Measurements from ENCODE around the gene PLTP.
"Not testable (repeated sequence)": the region's sequence is repeated elsewhere in the genome, so short reads cannot be mapped to it uniquely, and the experiment has no call there.

Gene PLTP

DNA sequence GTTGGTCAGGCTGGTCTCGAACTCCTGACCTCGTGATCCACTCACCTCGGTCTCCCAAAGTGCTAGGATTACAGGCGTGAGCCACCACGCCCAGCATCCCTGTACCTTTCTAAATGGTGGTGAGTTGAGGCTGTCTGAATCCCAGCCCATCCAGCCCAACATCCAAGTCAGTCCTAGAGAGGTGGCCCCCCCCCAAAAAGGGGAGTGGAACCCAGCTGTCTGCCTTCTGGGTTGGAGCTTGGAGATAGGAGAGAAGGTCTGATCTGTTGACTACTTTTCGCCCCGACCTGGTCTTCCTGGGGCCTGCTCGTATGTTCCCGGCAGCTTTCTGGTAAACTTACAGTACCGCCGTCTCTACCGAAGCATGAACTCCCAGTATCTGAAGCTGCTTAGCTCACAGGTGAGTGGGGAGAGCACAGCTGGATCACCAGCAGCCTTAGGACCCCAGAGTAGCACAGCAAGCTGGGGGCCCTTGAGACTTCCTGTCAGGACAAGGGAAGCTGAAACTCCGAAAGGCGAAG is 15.3 kb downstream of the PLTP start:
- no peak for DNase-seq

DNA sequence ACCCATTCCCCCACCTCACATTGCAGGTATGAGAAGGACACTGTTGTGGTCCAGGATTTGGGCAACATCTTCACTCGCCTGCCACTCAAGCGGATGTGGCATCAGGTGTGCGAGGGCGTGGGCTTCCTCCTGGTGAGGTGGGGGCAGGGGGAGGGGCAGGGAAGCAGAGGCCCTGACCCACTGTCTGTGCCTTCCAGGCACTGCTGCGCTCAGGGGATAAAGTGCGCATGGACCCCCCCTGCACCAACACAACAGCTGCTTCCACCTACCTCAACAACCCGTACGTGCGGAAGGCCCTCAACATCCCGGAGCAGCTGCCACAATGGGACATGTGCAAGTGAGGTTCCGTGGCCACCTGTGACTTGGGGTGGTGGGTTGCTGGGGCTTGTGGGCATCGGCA is 17.2 kb downstream of the PLTP start:
- DNase-seq, result no peak

DNA sequence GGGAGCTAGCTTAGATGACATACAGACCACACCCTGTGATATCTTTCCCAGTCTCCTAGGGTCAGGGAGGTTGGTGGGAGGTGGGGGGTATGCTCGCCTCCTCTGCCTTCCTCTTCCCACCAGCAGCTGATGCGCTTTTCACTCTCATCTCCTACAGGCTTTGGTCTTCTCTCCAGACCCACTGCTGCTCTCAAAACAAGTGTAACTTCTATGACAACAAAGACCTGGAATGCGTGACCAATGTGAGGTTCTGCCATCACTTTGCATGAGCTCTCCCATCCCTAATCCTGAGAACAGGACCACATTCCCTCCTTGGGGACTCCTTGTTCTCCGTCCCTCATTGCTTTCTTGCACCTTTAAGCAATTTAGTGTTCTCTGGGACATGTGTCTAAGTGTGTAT is 18.1 kb downstream of the PLTP start:
- no peak for DNase-seq

DNA sequence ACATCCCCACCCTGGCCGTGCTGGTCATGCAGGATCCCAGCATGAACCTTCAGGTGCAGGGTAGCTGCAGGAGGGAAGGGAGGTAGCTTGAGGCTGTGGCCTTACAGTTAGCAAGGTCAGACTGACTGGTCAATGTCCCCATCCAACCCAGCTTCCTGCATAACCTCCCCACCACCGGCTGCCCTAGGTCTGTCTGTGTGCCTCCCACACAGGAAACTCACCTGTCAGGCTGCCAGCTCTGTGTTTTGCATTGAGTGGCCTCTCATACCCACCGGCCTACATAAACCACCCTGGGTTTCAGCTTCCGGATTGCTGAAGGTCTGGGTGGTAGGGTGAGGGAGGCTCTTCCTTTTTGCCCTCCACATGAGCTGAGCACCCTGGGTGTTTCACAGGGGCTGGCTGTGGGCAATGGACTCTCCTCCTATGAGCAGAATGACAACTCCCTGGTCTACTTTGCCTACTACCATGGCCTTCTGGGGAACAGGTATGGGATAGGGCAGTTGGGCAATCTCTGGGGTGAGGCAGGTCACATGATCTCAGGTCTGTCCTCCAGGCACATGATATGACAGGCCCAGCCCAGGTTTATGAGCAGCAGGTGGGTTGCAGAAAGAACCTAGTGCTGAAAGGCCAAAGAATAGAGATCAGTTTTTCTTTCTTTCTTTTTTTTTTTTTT is 19.0 kb downstream of the PLTP start:
- DNase-seq, result peak; percentile 39

- DNase-seq, result no peak
These were observed 19.7 kb downstream of the PLTP start for GRCh38 chr20:45892049-45892825.

GRCh38 chr20:45890985-45891983 is 20.7 kb downstream of the PLTP start, which contains the start of the genes CTSA and NEURL2:
CTSA (plus strand) TSS chr20:45891335; CDS start chr20:45891569, 234 bp downstream.
NEURL2 (minus strand) TSS chr20:45891208; CDS start chr20:45890991, 217 bp downstream.
- DNase-seq, result peak; percentile 78

DNA sequence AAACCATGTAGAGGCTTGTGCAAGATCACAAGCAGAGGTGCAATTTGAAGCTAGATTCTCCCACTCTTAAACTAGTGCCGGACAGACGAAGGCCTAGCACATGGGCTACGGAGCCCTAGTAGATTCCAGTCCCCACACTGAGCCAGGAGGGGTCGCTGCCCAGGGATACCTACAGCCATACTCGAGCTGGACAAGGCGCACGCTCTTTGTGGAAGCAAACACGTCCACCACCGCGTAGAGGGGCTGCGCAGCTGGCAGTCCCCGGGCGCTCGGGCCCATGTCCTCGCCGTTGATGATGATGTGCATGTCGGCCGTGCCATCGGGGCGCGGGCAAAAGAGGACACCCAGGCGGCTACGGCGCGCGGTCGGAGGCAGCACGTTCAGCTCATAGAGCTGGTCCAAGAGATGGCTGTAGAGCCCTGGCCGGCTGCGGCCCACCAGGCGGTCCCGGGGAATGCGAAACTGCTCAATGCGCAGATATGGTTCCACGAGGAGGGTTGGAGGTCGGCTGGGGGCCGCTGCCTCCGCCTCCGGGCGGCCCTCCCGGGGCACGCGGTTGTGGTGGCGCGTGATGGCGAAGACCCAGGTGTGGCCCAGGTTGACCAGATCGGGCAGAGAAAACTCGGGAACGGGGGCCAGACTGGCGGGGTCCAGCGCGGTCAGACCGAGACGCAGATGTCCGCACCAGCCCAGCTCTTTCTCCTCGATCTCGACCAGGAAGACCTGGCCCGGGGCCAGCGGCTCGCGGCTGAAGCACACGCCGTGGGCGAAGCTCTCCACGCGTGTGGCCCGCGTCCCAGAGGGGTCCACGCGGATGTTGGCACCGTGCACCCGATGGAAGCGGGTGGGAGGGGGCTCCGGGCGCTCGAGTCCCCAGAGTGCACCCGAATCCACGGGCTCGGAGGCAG is 21.6 kb downstream of the PLTP start:
- DNase-seq, result no peak

DNA sequence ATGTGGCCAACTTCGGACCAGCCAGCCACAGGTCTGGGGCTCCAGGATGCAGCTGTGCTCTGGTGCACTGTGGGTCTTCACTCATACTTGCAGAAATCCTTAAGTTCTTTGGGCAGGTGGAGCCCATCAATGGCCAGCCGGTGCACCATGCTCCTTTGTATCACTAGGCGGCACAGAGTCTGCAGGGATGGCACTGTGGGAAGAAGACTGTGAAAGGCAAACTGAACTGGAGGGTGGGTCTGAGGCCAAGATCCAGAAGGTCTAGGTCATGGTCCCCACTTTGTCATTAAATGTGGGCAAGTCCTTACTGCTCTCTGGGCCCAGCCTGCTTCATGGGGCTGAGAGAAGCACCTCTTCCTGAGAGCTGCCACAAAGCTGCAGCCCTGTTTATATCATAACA is 23.3 kb downstream of the PLTP start:
- DNase-seq, result no peak

DNA sequence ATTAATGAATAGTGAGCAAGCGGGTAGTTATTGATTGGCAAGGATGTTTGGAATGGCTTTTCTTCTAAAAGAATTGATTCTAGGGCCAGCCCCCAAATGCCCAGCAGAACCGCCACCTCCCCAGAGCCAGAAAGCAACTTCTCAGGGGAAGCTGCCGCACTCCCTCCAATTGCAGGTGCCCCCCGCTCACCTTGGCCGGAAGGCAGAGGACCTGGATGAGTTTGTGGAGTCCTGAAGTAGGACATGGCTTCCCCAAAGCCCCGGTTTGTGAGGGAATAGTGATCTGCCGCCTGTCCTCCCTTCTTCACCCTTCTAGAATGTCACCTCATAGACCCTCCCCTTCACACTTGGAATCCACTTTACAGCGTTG is 24.6 kb downstream of the PLTP start, which contains the start of gene SPATA25:
Gene SPATA25 (minus strand): TSS at position 277 of the 370 bp plus-strand sequence. CDS start 32 bp downstream, at position 245.
- DNase-seq, result no peak

DNA sequence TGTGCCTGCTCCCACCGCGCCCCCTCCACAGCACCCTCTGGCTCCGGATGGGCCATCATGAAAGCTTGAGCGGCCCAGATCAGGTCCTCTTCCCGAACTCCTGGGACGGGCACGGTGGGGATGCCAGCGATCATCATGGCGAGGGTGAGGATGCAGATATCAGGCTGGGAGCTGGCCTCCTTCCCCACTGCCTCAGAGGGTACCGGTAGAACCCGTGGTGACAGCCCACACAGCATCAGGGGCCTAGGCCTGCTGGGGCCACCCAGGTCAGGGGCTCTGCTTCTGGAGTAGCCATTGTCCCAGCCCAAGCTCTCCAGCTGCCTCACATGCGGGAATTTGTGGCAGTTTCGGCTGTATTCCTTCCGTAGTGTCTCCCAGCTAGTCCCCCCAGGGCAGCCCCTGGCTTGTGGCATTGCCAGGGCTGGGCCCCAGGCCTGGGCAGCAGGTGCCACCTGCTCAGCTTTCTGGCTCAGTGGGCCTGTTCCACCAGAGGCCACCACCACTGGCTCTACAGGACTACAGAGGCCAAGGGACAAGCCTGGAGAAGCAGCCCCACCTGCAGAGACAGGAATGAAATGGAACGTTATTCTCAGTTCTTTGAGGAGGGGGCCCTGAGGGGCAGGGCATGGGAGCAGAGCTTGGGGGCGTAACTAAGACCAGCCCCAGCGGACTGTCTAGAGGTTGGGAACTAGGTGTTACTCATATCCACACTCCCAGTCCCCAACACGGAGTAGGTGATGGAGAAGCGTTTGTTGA is 25.2 kb downstream of the PLTP start:
- DNase-seq, result no peak

DNA sequence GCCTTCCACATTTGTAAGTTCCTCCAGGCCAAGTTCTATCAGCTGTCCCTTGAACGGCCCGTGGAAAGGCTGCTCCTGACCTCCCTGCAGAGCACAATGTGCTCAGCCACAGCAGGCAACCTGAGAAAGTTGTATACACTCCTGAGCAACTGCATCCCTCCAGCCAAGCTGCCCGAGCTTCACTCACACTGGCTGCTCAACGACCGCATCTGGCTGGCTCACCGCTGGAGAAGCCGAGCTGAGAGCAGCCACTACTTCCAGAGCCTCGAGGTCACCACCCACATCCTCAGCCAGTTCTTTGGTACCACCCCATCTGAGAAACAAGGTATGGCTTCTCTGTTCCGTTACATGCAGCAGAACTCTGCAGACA is 28.9 kb downstream of the PLTP start:
- no peak for DNase-seq

DNA sequence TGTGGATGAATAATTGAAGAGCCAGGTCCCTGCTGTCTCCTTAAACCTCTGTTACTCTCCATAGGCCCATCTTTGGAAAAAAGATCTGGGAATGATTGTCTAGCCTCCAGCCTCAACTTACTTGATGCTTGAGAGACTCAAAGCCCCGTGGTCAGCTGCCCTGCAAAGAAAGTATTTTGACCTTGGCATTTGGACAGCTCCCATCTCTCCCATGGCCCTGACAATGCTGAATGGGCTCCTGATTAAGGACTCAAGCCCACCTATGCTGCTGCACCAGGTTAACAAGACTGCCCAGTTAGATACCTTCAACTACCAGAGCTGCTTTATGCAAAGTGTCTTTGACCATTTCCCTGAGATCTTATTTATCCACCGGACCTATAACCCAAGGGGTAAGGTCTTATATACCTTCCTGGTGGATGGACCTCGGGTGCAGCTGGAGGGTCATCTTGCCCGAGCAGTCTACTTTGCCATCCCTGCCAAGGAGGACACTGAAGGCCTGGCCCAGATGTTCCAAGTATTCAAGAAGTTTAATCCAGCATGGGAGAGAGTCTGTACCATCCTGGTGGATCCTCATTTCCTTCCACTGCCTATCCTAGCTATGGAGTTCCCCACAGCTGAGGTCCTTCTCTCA is 29.4 kb downstream of the PLTP start:
- DNase-seq, result no peak

DNA sequence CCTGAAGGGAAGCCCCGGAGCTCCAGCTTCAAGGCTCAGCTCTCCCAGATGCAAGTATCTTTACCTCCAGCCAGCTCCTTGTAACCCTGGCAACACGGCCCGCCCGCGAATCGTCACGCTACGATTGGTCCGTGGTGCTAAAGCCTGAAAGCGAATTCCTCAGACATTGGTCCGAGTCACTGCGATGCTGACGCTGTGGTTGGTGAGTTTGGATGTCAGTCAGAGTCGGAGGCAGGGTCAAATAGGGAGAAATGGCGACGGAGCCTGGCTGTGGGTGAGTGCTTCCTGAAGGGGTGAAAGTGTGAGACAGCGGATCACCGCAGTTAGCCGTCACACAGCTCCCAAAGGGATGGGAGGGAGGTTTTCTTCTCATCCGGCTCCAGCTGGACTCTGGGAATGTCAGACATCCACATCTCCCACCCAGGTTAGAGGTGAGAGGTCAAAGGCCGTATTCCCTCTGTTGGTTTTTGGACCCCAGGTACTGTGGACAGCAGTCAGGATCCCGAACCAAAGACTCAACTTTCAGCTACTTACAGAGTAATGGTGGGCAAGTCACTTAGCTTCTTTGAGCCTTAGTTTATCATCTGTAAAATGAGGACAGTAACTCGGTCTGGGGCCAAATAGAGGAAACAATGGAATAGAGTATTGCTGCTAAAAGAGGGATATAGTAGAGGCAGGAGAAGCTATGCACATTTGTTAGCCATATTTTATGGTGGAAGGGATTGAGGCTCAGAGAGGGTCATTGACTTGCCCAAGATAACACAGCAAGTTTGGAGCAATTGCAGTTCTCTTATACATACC is 30.8 kb downstream of the PLTP start, which contains the start of gene ZSWIM1:
Gene ZSWIM1 (plus strand): TSS at position 240 of the 801 bp plus-strand sequence. CDS start 1,366 bp downstream, outside the sequence.
- peak; percentile 97 for DNase-seq

DNA sequence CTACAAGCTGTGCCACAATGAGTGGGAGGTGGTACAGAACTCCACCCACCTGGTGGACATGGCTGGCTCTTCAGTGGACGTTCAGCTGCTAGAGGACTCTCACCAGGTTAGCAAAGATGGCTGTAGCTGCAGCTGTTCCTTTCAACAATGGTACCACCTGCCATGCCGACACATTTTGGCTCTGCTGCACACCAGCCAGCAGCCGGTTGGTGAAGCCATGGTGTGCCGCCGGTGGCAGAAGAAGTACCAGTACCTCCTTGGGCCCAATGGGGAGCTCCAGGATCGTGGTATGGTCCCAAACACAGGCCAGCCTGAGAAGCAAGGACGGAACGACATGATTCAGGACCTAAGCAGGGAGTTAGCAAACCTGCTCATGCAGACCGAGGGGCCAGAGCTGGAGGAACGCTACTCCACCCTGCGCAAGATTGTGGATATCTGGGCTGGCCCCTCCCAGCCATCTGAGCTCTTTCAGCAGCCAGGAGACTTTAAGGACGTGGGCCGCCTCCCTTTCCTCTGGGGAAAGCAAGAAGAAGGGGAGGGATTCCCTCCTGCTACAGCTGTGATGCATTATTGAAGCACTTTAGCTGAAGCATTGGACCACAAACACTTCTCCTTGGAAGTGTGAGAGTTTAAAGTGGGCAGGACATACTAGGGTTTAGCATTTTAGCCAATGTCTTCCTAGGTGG is 33.7 kb downstream of the PLTP start:
- DNase-seq, result no peak

GRCh38 chr20:45874576-45874975 is 37.4 kb downstream of the PLTP start:
- no peak for DNase-seq

- not testable (repeated sequence) for DNase-seq
These were observed 37.9 kb downstream of the PLTP start for GRCh38 chr20:45874104-45874481.

- no peak for DNase-seq
These were observed 38.4 kb downstream of the PLTP start for GRCh38 chr20:45873409-45874103.

GRCh38 chr20:45872626-45873025 is 39.3 kb downstream of the PLTP start:
- DNase-seq, result no peak

Data from NK-92 treated with Interleukin-12 subunit alpha and Interleukin-12 subunit beta, amount 100 ng/mL, for 24 hours (cell line).